Stimulated activated CD8-positive, alpha-beta memory T cell treated with anti-CD3 and anti-CD28 coated beads, Interleukin-15, amount 100 ng/mL, for 48 hours (primary cell): Measurements from ENCODE around the gene PRPSAP1.
"Not testable (repeated sequence)": the region's sequence is repeated elsewhere in the genome, so short reads cannot be mapped to it uniquely, and the experiment has no call there.

Experiments
- DNase-seq, 2 donors: peaks; one replicate each; pipeline ENCODE4 v3.0.0-alpha.2; 2020; ENCODE audit warnings: low read depth in 2 of 2

Gene PRPSAP1

GRCh38 chr17:76278268-76278908 lies 75.3 kb downstream of the PRPSAP1 start:
- DNase-seq: no peak

- no peak for DNase-seq
Observed at GRCh38 chr17:76277300-76278267, 76.1 kb downstream of the PRPSAP1 start.

GRCh38 chr17:76276461-76277299 lies 77.0 kb downstream of the PRPSAP1 start:
- no peak for DNase-seq

- no peak for DNase-seq
Observed at GRCh38 chr17:76276069-76276431, 77.7 kb downstream of the PRPSAP1 start.

- no peak for DNase-seq
Observed at GRCh38 chr17:76275382-76276068, 78.2 kb downstream of the PRPSAP1 start.

GRCh38 chr17:76274112-76274956 lies 79.4 kb downstream of the PRPSAP1 start:
- DNase-seq: no peak

- no peak for DNase-seq
Observed at GRCh38 chr17:76273445-76274111, 80.1 kb downstream of the PRPSAP1 start.

GRCh38 chr17:76272541-76273444 lies 80.9 kb downstream of the PRPSAP1 start:
- DNase-seq: peak; percentile 66 to 68

GRCh38 chr17:76271669-76272540 lies 81.8 kb downstream of the PRPSAP1 start:
- peak; percentile 92 for DNase-seq

- DNase-seq: no peak
Observed at GRCh38 chr17:76270770-76271668, 82.7 kb downstream of the PRPSAP1 start.

- DNase-seq: peak in 1 of 2 donors; percentile 56
Observed at GRCh38 chr17:76270127-76270592, 83.6 kb downstream of the PRPSAP1 start.

- DNase-seq: no peak
Observed at GRCh38 chr17:76268991-76269981, 84.4 kb downstream of the PRPSAP1 start.

- DNase-seq: peak; percentile 73 to 78
Observed at GRCh38 chr17:76268015-76268749, 85.5 kb downstream of the PRPSAP1 start.

- DNase-seq: not testable (repeated sequence)
Observed at GRCh38 chr17:76267581-76268001, 86.1 kb downstream of the PRPSAP1 start.
